ENCODE measurements around the gene MATN4. TPM values are rescaled to one million over a fixed set of nuclear protein-coding genes. Genes with fewer than 3 reads are reported as not detected.

The MATN4 gene
- total and polyA plus RNA-seq, 2 experiments from 2014 or later = 3.3 to 5.1 TPM

- no peak for TF ChIP-seq CTCF (conservative IDR thresholded peaks at IDR 0.05; ENCODE audit: low read depth in 2 of 2)
Measured at GRCh38 chr20:45283551-45284057, 24.5 kb downstream of the MATN4 start (continued).

GRCh38 chr20:45282700-45283550 is 25.2 kb downstream of the MATN4 start:
- Mint-ChIP-seq H3K27me3 (ENCODE audit: insufficient read depth, low read depth, poor library complexity) (peaks cover 3% of the 10 kb centered on the region), H3K27ac (no peak overlapping the region), H3K36me3 (ENCODE audit: low read depth) (no peaks in the 10 kb centered on the region), H3K9me3 (no peaks in the 10 kb centered on the region; the same call in 2 of the 3 replicates), H3K4me1 (no peaks in the 10 kb centered on the region), H3K4me3 (no peak overlapping the region)
- no peaks in the 10 kb centered on the region for H3K79me2 ChIP-seq (replicated peaks; ENCODE audit: insufficient read depth)
- H2AFZ ChIP-seq = no peak overlapping the region
- ATAC-seq (no peak), DNase-seq (ENCODE audit: low spot score) (no peak)
- no peaks in the 10 kb centered on the region for H3F3A ChIP-seq (replicated peaks; ENCODE audit: low read depth)
- no peak for TF ChIP-seq NANOG (IDR thresholded peaks at IDR 0.05; ENCODE audit: borderline replicate concordance)
- no peak for TF ChIP-seq ZNF331 (CRISPR knock-in tag; IDR thresholded peaks at IDR 0.05; ENCODE audit: low read depth)
- no peak for TF ChIP-seq POLR2AphosphoS5 (IDR thresholded peaks at IDR 0.05; ENCODE audit: low read depth)
- TF ChIP-seq EZH2 (IDR thresholded peaks at IDR 0.05; ENCODE audit: low read depth, unreplicated experiment) = no peak
- TF ChIP-seq CREB1 (CRISPR knock-in tag; IDR thresholded peaks at IDR 0.05; ENCODE audit: low read depth) = no peak
- no peak for TF ChIP-seq STAT1 (IDR thresholded peaks at IDR 0.05; ENCODE audit: unreplicated experiment)
- no peak for TF ChIP-seq EZH2phosphoT487 (IDR thresholded peaks at IDR 0.05; ENCODE audit: unreplicated experiment)
- no peak for TF ChIP-seq ZNF462 (CRISPR knock-in tag; IDR thresholded peaks at IDR 0.05)
- TF ChIP-seq ETS1 (IDR thresholded peaks at IDR 0.05) = no peak
- no peak for TF ChIP-seq ZNF114 (CRISPR knock-in tag; IDR thresholded peaks at IDR 0.05)
- TF ChIP-seq CTCF (conservative IDR thresholded peaks at IDR 0.05; ENCODE audit: low read depth in 2 of 2) = no peak
- TF ChIP-seq JUNB (IDR thresholded peaks at IDR 0.05; ENCODE audit: unreplicated experiment) = no peak
- no peak overlapping the region for H3K4me3 ChIP-seq
- no peaks in the 10 kb centered on the region for H3K27me3 ChIP-seq (ENCODE audit: insufficient read depth)
- H3K4me1 ChIP-seq (ENCODE audit: insufficient read depth) = no peaks in the 10 kb centered on the region
- H3K36me3 ChIP-seq (ENCODE audit: insufficient read depth) = no peaks in the 10 kb centered on the region
- no peaks in the 10 kb centered on the region for H3K9me2 ChIP-seq (ENCODE audit: insufficient read depth)
- H4K20me1 ChIP-seq (replicated peaks; ENCODE audit: insufficient read depth) = no peaks in the 10 kb centered on the region
- H3K27ac ChIP-seq (ENCODE audit: low read depth) = no peak overlapping the region
- H3K4me2 ChIP-seq = no peak overlapping the region

All from GM23338 (cell line).